Loucy (cell line): ENCODE results near the gene AMN.
"Not testable (repeated sequence)": the region's sequence is repeated elsewhere in the genome, so short reads cannot be mapped to it uniquely, and the experiment has no call there.

Source experiments
- H2AFZ ChIP-seq: fragments of 200-600 bp; sonication (generic); 2 replicates; pipeline ENCODE4 v1.6.0; 2016; ENCODE audit warnings: antibody characterized with exemption, mild to moderate bottlenecking, low read length, moderate library complexity
- H3F3A ChIP-seq: fragments of 200-600 bp; 2 replicates; pipeline ENCODE4 v1.6.0; 2016; ENCODE audit warnings: antibody characterized with exemption, low read depth, mild to moderate bottlenecking
- H3K27me3 ChIP-seq: fragments of 200-600 bp; sonication (generic); 2 replicates; pipeline ENCODE4 v1.6.1; 2014; ENCODE audit warnings: low read length, mild to moderate bottlenecking; ENCODE audit not compliant: insufficient read depth, poor library complexity, severe bottlenecking
- H3K36me3 ChIP-seq: fragments of 200-600 bp; sonication (generic); 2 replicates; pipeline ENCODE4 v1.6.1; 2016; ENCODE audit warnings: low read length; ENCODE audit not compliant: insufficient read depth
- H3K4me1 ChIP-seq: fragments of 200-600 bp; sonication (generic); 2 replicates; pipeline ENCODE4 v1.5.1; 2014; ENCODE audit warnings: low read length, mild to moderate bottlenecking; ENCODE audit not compliant: insufficient read depth, poor library complexity, severe bottlenecking
- H3K4me2 ChIP-seq: fragments of 200-600 bp; sonication (generic); 2 replicates; pipeline ENCODE4 v1.6.0; 2014; ENCODE audit warnings: antibody characterized with exemption, low read length, low read depth, mild to moderate bottlenecking; ENCODE audit not compliant: poor library complexity, severe bottlenecking
- H3K4me3 ChIP-seq: fragments of 200-600 bp; sonication (generic); 2 replicates; pipeline ENCODE4 v1.5.1; 2014; ENCODE audit warnings: low read length, mild to moderate bottlenecking, mixed read lengths; ENCODE audit not compliant: poor library complexity, severe bottlenecking
- H3K79me2 ChIP-seq: fragments of 200-600 bp; sonication (generic); 2 replicates; pipeline ENCODE4 v1.6.1; 2014; ENCODE audit warnings: low read length; ENCODE audit not compliant: insufficient read depth
- H3K9ac ChIP-seq: fragments of 200-600 bp; sonication (generic); 2 replicates; pipeline ENCODE4 v1.6.0; 2014; ENCODE audit warnings: mild to moderate bottlenecking, low read depth, low read length, moderate library complexity; ENCODE audit not compliant: poor library complexity, severe bottlenecking
- H3K9me2 ChIP-seq: fragments of 200-600 bp; sonication (generic); replicated peaks from 2 replicates; pipeline ENCODE4 v1.6.1; 2016; ENCODE audit warnings: low read depth, low read length, mixed read lengths
- H3K9me3 ChIP-seq: fragments of 200-600 bp; sonication (generic); 2 replicates; pipeline ENCODE4 v1.6.1; 2014; ENCODE audit warnings: mild to moderate bottlenecking, antibody characterized with exemption, low read length, low read depth; ENCODE audit not compliant: insufficient read depth
- H4K20me1 ChIP-seq: fragments of 200-600 bp; sonication (generic); 2 replicates; pipeline ENCODE4 v1.6.0; 2014; ENCODE audit warnings: antibody characterized with exemption, low read length, mild to moderate bottlenecking; ENCODE audit not compliant: insufficient read depth, poor library complexity, severe bottlenecking
- CTCF ChIP-seq: fragments of 200-600 bp; sonication (generic); conservative IDR thresholded peaks from 2 replicates; pipeline ENCODE4 v1.5.1; 2014; ENCODE audit warnings: mild to moderate bottlenecking, antibody characterized with exemption, low read length
- EZH2phosphoT487 ChIP-seq: fragments of 200-600 bp; IDR thresholded peaks from 2 replicates; pipeline ENCODE4 v1.6.1; 2018; ENCODE audit warnings: antibody characterized with exemption, mild to moderate bottlenecking, moderate library complexity, borderline replicate concordance

Gene AMN

GRCh38 chr14:102875652-102876051, 46.8 kb upstream of the AMN start:
- no peaks in the 10 kb centered on the region for H3K9me2 ChIP-seq
- H4K20me1 ChIP-seq, result no peaks in the 10 kb centered on the region
- H3K27me3 ChIP-seq, result no peaks in the 10 kb centered on the region
- H3K4me1 ChIP-seq, result no peaks in the 10 kb centered on the region
- H3K9ac ChIP-seq, result no peak overlapping the region
- H3K79me2 ChIP-seq, result no peaks in the 10 kb centered on the region
- H3K4me3 ChIP-seq, result no peak overlapping the region
- H3K36me3 ChIP-seq, result peaks cover 69% of the 10 kb centered on the region; the same call in 1 of the 2 replicates
- no peaks in the 10 kb centered on the region for H3F3A ChIP-seq
- H3K4me2 ChIP-seq, result no peak overlapping the region
- H2AFZ ChIP-seq, result no peak overlapping the region
- TF ChIP-seq CTCF (no peak), EZH2phosphoT487 (no peak)
- H3K9me3 ChIP-seq, result no peaks in the 10 kb centered on the region

GRCh38 chr14:102877511-102877910, 45.0 kb upstream of the AMN start:
- H3F3A ChIP-seq, H3K9me2 ChIP-seq, H3K27me3 ChIP-seq, H3K79me2 ChIP-seq, H3K4me1 ChIP-seq, H3K9me3 ChIP-seq, H3K4me2 ChIP-seq, H2AFZ ChIP-seq, H4K20me1 ChIP-seq, H3K4me3 ChIP-seq, H3K9ac ChIP-seq: not testable (repeated sequence)
- H3K36me3 ChIP-seq, result peaks cover 50% of the 10 kb centered on the region; the same call in 1 of the 2 replicates

GRCh38 chr14:102878174-102878969, 44.1 kb upstream of the AMN start:
- no peaks in the 10 kb centered on the region for H3K27me3 ChIP-seq
- no peaks in the 10 kb centered on the region for H3K9me2 ChIP-seq
- no peaks in the 10 kb centered on the region for H4K20me1 ChIP-seq
- no peak overlapping the region for H2AFZ ChIP-seq
- H3K79me2 ChIP-seq, result no peaks in the 10 kb centered on the region
- H3K36me3 ChIP-seq, result peaks cover 42% of the 10 kb centered on the region; the same call in 1 of the 2 replicates
- H3K4me3 ChIP-seq, result no peak overlapping the region
- peak; percentile 21; the same call in 1 of the 2 replicates for TF ChIP-seq CTCF
- no peak for TF ChIP-seq EZH2phosphoT487
- H3K9me3 ChIP-seq, result no peaks in the 10 kb centered on the region
- H3K9ac ChIP-seq, result no peak overlapping the region
- H3F3A ChIP-seq, result no peaks in the 10 kb centered on the region
- H3K4me1 ChIP-seq, result no peaks in the 10 kb centered on the region
- H3K4me2 ChIP-seq, result no peak overlapping the region
